GM23338 (cell line): ENCODE results near the gene NTRK3.

ENCODE experiments used
- JUNB ChIP-seq: IDR thresholded peaks from one replicate; pipeline ENCODE4 v1.6.1; 2016; ENCODE audit warnings: antibody characterized with exemption; ENCODE audit not compliant: unreplicated experiment
- TF ChIP-seq, protein P1 (sequence below), 2 experiments: fragments of 200-600 bp in 1 of 2; sonication (generic) in 1 of 2; conservative IDR thresholded peaks; 2 replicates each; pipeline versions ENCODE4 v1.5.1 to v1.6.1; 2016 to 2017; ENCODE audit warnings: antibody characterized with exemption in 2 of 2, low read depth in 2 of 2, mild to moderate bottlenecking in 2 of 2, moderate library complexity in 1 of 2

GRCh38 chr15:88284318-88284998 lies 27.9 kb upstream of the NTRK3 start:
- no peak for TF ChIP-seq JUNB
- TF ChIP-seq, protein P1, sequence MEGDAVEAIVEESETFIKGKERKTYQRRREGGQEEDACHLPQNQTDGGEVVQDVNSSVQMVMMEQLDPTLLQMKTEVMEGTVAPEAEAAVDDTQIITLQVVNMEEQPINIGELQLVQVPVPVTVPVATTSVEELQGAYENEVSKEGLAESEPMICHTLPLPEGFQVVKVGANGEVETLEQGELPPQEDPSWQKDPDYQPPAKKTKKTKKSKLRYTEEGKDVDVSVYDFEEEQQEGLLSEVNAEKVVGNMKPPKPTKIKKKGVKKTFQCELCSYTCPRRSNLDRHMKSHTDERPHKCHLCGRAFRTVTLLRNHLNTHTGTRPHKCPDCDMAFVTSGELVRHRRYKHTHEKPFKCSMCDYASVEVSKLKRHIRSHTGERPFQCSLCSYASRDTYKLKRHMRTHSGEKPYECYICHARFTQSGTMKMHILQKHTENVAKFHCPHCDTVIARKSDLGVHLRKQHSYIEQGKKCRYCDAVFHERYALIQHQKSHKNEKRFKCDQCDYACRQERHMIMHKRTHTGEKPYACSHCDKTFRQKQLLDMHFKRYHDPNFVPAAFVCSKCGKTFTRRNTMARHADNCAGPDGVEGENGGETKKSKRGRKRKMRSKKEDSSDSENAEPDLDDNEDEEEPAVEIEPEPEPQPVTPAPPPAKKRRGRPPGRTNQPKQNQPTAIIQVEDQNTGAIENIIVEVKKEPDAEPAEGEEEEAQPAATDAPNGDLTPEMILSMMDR (conservative IDR thresholded peaks at IDR 0.05; ENCODE audit: low read depth in 2 of 2), result no peak
